ENCODE measurements around the gene KDM4C.
"Not testable (repeated sequence)": the region's sequence is repeated elsewhere in the genome, so short reads cannot be mapped to it uniquely, and the experiment has no call there.

KDM4C gene

DNA sequence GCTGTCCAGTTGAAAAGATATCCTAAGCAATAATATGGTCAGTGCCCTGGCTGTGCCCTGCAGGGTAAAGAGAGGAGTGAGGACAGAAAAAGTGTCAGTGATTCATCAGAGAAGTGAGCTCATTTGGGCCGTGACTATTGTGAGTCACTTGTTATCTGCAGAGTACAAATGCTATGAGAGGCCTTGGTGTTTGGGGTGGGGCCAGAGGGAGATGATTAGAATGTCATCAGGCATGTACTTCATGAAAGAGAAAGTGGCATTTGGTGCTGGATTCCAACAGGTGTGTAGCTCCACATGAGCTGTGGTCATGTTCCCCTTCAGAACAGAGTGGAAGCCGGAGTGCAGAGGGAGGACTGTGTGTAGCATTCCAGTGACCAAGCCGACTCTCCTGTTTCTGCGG, 174.1 kb downstream of the KDM4C start:
- peak; percentile 96 for DNase-seq (ENCODE audit: low spot score)

DNA sequence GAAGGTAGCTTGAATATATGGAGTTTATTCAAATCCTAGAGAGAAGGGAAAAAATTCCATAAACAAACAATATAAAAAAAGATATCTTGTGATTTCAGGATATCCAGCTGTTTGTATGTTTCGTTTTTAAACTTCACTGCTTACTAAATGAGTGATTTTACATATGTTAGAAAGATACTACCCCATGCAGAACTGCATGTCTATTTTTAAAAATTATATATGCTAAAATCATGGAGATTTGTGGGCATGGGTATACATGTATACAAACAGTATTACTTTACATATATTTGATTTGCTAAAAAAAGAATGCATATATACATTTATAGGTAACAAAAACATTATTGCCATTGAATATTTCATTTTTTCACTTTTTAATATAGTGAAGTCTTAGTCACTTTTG, 178.3 kb downstream of the KDM4C start:
- no peak for DNase-seq (ENCODE audit: low spot score)

DNA sequence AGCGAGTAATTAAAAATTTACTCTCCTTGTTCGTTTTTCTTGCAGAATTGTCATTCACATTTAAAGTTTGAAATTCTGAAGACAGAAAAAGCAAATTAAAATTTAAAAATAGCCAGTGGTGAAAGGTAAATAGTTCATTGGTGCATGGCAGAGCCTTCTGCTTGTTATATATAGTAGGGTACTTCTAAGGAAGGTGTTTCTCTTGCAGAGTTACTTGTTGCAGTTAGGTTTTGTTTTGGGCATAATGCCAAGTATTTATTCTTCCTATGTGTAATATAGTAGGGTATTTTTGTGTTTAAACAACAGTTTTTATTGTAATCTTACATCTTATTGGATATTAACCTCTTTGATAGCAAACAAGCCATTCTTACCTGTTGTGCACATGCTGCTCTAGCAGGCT, 179.4 kb downstream of the KDM4C start:
- no peak for DNase-seq (ENCODE audit: low spot score)

DNA sequence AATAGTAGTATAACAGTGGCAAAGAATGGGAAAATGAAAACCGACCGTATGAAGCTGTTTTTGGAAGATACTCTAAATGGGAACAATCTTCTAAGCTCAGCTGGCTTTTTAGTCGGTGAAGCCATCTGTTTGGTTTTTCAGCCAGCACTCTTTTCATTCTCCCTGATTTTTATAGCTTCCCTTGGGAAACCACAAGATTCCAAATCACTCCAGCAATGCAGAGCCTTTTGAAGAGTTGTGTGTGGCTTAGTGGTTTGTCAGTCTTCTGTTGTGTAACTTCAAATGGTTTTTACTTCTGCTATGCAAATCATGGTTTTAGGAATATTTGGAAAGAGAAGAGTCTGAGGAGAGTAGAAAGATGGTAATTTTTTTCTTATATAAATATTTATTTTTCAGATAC, 180.7 kb downstream of the KDM4C start:
- peak; percentile 62 for DNase-seq (ENCODE audit: low spot score)

DNA sequence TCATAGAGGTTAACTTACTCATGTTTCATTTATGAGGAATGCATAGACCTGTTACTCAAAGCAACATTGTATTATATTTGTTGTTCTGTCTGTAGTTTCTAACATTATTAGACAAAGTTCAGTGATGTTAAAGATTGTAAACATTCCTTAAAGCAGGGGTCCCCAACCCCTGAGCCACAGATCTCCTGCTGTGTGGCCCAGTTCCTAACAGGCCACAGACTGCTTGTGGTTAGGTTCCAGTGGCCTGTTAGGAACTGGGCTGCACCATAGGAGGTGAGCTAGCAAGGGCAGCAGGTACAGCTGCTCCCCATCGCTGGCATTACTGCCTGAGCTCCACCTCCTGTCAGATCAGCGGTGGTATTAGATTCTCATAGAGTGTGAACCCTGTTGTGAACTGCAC, 181.1 kb downstream of the KDM4C start:
- DNase-seq (ENCODE audit: low spot score) = no peak

DNA sequence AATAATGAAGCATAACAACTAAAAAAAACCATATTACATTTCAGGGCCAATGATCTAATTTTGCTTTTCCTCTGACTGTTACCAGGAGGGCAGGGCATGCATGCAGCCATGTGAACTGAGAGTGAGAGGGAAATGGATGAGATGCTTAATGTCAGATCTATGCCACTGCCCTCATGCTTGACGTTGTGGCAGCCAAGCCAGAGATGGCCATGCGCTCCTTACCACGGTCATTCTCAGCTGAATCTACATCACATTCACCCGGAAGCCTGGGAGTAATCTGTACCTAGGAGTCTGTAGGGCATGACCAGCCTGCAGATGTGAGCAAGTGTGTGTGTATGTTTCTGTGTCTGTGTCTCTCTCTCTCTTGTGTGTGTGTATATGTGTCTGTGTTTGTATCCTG, 183.7 kb downstream of the KDM4C start:
- no peak for DNase-seq (ENCODE audit: low spot score)

DNA sequence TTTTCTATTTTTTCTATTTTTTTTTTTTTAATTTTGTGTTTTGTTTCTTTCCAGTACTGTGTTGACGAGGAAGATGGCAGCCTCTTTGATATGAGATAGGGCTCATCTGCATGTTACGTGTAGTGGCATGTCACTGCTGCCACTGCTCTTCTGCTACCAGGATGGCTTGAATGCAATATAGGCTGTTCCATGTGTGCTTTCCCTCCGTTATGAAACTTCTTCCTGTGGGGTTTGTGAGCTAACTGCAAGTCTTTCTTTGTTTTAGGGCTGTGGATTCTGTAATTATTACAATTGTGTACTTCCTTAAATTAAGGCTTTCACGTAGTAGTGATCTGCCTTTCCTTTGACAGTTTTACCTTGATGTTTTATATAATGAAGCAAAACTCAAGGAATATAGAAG, 184.6 kb downstream of the KDM4C start:
- no peak for DNase-seq (ENCODE audit: low spot score)

DNA sequence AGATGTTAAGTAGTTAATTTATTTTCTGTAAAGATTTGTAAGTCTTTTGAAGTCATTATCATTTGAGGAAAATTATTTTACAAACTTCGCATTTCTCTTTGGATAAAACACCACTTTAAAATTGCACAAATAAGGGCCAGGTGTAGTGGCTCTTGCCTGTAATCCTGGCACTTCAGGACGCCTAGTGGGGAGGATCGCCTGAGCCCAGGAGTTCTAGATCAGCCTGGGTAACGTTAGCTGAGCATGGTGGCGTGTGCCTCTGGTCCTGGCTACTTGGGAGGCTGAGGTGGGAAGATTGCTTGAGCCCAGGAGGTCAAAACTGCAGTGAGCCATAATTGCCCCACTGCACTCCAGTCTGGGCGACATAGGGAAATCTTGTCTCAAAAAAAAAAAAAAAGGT, 185.5 kb downstream of the KDM4C start:
- no peak for DNase-seq (ENCODE audit: low spot score)

DNA sequence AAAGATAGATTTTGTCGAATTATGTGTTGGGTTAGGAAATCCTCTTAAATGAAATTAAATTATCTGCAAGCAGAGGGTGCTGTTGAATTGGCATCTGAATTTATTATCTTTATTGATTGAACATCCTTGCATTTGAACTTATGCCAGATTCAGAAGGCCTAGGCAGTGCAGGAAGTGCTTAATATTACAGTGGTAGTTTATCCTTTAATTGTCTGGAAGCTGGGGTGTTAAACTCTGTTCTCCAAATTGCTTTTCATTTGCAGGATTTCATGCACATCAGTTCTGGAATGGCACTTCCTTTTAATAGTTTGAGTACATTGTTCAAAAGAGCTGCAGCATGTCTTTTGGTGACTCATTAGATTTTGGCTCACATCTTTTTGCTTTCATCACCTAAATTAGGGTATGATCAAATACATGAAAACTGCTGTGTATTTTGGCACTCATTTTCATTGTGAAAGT, 186.3 kb downstream of the KDM4C start:
- peak; percentile 47 for DNase-seq (ENCODE audit: low spot score)

DNA sequence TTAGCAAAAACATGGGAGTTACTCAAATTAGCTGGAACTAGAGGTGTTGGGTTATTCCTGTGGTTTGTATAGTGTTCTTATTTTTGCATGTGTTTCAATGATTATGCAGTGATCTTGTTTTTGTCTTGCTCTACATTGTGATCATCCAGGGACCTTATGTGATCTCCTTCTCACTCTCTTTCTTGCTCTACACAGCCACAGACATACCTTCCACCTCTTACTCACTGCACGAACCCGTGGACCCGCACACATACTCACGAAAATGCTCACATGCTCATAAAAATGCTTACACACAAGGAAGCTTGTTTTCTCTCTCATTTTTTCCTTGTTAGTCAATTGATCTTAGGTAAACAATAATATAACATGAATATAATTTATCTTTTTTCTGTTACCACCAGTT, 187.1 kb downstream of the KDM4C start:
- peak; percentile 39 for DNase-seq (ENCODE audit: low spot score)

DNA sequence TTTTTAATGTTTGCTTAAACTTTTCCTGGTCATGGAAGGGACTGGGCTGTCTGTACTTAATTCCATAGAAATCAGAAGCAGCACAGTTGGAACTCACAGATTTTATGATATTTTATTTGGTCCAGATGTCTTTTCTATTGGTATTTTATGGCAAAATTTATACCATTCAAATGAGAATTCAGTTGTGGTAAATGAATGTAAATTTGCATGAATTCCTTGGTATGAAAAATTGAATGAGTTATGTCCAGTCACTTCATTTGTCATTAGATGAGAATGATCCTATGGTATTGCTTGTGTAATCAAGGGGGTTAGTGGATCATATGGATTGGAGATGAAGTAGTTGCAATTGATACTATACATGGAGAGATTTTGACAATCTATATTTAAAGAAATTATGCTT, 188.0 kb downstream of the KDM4C start:
- DNase-seq (ENCODE audit: low spot score) = no peak

DNA sequence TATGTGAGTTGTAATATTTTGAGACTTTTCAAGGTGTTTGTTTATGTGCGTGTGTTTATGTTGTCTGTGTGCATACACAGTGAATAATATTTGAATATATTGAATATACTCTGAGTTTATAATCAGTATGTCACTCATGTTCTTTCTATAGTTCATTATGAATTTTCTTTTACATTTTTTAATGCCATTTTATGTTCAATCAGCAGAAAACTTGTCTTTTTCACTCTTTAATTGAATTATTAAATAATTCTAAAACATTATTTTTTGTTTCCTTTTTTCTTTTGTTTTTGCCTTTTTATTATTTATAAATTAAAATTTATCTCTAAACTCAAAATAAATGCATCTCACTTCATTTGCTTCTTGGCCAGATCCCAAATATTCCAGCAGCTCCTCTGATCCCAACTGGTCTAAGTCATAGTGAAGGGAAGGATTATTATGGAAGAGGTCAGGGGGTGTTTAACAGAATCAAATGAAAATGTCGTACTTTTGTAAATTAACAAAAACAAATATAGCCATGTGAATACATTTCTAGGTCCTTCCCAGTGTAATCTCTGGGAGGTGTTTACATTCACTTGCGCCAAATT, 188.9 kb downstream of the KDM4C start:
- DNase-seq (ENCODE audit: low spot score) = no peak

DNA sequence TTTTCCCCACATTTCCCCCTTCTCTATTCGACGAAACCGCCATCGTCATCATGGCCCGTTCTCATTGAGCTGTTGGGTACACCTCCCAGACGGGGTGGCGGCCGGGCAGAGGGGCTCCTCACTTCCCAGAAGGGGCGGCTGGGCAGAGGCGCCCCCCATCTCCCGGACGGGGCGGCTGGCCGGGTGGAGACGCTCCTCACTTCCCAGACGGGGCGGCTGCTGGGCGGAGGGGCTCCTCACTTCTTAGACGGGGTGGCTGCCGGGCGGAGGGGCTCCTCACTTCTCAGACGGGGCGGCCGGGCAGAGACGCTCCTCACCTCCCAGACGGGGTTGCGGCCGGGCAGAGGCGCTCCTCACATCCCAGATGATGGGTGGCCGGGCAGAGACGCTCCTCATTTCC, 191.1 kb downstream of the KDM4C start:
- DNase-seq (ENCODE audit: low spot score) = not testable (repeated sequence)

DNA sequence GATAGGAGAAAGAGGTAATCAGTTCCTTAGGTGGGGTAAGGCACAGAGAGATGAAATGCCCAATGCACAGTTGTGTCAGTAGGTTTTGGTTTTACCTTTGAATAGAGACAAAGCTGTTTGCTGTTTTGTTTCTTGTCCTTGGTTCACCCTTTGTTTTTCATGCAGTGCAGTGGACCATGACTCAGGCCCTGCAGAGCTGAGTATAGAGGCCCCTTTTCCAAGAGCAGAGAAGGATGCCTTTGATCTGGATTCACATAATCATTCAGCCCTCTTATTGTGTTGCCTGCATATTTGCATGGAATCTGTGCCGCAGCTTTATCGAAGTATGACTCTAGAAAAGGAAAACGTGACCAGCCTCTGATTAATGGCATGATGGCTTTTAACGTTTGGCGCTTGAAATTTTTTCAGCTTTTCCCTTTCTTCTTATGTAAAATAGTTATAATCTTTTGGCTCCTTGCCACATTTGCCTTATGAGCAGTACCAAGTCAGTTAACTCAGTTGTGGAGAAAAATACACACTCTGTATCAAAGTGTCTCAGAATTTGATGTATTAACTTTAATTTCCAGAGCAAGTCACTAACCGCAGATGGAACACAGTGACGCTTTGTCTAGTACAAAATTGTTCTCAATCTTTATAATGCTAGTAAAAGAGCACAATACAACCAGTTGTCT, 197.6 kb downstream of the KDM4C start:
- DNase-seq (ENCODE audit: low spot score) = no peak

DNA sequence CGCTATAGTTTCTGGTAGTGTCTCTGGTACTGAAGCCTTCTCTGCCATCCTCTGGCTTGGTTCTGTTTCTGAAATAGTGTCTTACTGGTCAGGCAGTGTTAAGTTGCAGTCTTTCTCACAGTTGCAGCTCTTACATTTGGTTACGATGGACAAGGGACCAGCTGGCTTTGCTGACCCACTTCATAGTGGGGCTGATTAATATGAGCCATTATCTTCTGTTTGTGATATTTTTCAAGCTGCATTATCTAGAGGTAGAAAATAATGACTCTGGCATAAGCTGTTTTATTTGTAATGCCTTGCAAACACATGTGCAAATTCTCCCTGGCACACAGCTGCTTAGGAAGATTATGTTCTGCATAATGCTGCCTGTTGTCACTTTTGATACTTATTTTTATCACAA, 199.1 kb downstream of the KDM4C start:
- DNase-seq (ENCODE audit: low spot score) = no peak

DNA sequence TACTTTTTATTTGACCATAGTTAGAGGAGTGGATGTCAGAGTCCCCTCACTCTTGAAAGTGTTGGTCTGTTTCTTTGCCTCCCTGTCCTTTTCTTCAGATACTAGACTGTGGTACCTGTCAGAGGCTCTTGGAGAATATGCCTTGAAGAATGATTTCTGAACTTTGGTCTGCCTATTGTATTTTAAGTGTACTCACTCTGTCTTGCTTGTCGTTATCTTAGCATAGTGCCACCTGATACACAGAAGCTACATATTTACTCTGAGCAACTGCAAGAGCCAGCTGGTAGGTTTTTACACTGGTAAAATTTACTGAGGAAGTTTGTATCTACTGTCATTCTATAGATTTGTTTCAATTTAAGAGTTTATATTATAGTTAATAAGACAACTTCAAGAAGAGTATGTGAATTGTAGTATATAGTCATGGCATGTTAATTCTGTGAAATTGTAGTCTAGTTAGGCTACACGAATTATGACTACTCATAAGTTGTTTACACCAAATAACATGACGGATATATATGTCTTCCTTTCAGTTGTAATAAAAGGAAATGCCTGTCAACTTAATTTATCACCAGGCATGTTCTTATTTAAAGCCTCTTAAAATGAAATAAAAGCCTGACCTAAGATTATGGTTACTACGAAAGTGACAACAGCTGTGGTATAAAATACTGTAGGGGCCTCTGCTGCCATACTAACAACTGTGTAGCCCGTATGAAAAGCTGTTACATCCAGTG, 201.7 kb downstream of the KDM4C start:
- no peak for DNase-seq (ENCODE audit: low spot score)

DNA sequence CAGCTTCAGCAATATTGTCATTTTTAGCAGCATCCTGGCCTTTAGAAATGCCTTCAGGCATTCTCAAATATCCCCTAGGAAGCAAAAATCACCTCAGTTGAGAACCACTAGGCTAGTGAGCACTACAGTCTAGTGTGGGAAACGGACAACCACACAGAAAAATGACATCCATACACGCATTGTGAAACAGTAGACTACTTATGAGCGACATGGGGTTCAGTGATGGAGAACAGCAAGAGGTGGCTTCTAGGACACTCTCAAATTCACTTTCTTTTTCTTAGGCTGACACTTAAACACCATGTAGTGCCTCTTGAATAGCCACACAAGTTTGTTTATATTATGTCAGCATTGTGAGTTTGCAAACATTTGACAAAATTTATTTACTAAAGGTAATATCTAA, 203.0 kb downstream of the KDM4C start:
- no peak for DNase-seq (ENCODE audit: low spot score)

DNA sequence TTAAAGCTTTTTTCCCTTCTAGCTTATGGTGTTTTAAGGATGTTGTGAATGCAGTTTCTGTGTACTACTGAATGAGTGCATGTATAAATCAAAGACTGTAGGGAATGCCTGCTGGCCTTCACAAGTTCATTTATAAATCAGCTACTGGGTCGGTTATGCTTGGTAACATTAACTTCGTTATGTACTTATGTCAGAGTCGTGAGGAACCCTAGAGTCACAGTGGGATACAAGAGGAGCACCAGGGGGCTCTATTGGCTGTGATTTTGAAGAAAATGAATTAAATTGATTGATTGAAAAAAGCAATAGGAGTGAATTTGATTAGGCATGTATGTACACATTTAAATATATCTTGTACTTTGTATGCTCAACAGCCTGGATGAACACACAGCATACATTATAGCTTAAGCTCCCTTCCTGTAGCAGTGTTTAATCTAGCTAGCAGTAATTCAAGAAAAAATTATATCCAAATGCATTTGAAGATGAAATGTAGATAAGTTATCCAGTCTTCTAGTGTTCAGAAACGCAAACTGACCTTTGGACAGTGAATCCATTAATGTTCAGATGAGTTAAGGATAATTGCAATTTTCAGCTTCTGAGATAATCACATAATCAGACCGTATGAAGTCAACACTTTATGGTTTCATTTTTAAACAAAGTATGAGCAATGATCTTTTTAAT, 204.2 kb downstream of the KDM4C start:
- no peak for DNase-seq (ENCODE audit: low spot score)

DNA sequence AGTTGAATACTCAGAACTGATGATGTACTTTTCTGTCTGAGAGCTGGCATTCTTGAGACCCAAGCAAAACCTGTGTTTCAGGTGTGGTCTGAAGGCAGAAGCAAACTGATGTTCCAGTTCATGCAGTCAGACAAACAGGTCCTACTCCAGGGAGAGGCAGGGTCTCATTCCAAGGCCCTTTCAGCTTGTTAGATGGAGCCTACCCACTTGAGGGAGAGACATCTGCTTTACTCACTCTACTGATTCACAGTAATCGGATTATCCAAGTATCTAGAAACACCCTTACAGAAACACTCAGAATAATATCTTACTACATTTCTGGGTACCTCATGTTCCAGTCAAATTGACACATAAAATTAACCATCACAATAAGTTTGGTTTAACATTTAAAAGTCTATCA, 207.8 kb downstream of the KDM4C start:
- no peak for DNase-seq (ENCODE audit: low spot score)

DNA sequence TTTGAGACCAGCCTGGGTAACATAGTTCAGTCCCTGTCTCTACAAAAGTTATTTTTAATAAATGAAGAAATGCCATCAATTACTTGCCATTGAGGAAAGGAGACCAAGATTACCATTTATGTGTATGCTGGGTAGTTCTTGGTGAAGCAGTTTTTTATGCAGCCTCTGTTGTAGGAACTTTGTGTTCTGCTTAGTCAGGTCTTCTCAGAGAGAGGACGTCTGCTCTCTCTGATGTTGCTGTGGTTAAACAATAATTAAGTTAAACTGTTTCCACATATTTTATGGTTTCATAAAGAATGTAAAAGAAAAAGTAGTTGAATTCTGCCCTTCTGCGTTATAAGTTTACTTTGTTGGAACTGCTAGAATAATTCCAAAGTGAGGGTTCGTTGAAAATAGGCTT, 210.5 kb downstream of the KDM4C start:
- DNase-seq (ENCODE audit: low spot score) = peak; percentile 37

DNA sequence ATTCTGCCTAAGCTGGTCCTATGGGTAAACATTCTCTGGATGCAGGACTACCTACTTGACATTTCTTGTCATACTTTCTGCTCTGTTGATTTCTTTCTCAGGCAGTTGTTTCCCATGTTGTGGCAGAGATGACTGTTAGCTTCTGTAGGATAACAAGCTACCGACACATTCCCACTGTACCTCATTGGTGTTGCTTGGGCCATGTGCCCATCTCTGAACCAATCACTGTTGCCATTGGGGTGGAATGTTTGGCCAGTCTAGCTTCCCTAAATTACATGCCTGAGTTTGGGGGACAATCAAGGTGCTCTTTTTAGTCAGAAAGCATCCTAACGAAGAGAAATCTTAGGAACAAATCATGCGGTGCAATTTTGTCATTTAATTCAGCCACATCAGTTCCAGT, 212.0 kb downstream of the KDM4C start:
- peak; percentile 22 for DNase-seq (ENCODE audit: low spot score)

DNA sequence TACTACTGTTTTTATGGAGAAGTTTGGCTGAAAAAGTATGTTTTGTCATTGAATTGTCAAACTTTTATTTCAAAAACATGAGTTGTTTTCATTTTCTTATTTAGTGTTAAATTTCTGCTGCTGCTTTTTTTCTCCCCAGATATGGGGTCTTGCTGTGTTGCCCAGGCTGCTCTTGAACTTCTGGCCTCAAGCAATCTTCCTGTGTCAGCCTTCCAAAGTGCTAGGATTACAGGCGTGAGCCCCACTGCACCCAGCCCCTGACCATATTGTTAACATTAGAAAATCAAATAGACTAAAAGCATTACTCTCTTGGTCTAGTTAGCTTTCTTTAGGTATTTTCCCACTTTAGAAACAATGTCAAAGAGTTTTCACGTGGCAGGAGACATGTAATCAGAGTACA, 215.3 kb downstream of the KDM4C start:
- no peak for DNase-seq (ENCODE audit: low spot score)

DNA sequence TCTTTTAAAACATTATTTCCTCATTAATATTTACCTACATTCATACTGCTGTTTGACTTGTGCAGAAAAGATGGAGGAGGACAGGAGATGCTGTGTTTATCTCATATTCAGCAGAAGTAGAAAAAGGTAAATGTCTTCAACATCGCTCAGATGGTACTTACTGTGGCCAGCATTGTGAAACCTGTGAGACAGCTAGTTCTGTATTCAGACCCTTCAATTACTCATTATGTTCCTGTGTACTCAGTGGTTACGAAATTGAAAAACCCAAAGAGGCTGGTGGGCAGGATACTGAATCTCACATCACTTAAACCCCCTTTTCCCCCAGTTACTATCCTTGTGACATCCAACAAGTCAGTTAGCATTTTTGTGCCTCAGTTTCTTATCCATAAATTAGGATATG, 216.0 kb downstream of the KDM4C start:
- peak; percentile 27 for DNase-seq (ENCODE audit: low spot score)

All from kidney tubule cell (primary cell).